ENCODE results near the gene TNP2.

The TNP2 gene

DNA sequence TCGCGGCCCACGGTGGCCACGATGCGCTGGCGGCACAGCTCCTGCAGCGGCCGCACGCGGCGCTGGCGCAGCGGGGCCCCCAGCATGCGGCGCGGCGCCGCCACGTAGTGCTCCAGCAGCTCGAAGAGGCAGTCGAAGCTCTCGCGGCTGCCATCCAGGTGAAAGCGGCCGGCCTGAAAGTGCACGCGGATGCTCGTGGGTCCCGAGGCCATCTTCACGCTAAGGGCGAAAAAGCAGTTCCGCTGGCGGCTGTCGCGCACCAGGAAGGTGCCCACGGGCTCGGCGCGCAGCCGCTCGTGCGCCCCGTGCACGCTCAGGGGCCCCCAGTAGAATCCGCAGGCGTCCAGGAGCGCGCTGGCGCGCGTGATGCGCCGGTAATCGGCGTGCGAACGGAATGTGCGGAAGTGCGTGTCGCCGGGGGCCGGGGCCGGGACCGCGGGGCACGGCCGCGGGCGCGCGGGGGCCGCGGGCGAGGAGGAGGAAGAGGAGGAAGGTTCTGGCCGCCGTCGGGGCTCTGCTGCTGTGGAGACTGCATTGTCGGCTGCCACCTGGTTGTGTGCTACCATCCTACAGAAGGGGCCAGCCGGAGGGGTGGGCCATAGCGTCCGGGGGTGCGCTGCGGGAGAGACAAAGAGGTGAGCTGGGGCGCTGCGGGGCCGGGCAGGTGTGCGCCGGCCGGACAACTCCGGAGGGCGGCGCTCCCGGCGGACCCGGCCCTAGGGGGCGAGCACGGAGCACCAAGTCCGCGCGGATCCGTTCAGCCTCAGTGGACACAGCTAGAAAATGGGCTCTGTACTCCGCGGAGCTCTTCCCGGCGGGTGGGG lies 14.0 kb downstream of the TNP2 start:
- DNase-seq: peak; percentile 65

DNA sequence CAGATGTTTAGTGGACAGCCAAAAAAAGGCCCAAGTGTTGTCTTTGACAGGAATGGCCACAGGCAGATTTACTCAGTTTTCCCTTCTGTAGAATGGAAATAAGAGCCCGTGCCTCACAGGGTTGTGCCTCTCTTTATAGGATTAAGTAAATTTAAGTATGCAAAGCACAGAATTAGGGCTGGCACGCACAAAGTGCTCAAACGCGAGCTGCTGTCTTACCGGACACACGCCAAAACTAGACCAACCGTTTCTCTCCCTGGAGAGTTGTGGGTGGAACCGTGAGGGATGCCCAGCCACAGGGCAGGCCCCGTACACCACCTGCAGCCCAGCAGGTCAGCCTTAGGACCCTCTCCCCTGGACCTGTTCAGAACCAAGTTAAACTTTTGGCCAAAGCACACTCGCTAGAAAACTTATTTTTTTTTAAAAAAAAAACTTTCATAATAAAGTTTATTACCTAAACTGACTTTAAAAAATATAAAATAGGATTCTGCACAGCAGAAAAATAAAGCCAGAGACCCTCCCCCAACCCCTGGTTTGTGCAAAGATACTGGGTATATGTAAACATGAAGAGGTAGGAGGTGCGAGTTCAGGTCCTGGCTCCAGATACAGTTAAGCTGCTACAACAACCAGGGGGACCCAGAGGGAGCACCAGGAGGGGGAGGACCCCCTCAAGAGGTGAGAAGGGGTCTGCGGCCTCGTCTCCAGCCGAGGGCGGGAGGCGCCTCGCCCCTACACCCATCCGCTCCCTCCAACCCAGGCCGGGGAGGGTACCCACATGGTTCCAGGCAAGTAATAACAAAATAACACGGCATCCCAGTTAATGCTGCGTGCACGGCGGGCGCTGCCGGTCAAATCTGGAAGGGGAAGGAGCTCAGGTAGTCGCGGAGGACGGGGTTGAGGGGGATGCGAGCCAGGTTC lies 14.9 kb downstream of the TNP2 start:
- no peak for DNase-seq

DNA sequence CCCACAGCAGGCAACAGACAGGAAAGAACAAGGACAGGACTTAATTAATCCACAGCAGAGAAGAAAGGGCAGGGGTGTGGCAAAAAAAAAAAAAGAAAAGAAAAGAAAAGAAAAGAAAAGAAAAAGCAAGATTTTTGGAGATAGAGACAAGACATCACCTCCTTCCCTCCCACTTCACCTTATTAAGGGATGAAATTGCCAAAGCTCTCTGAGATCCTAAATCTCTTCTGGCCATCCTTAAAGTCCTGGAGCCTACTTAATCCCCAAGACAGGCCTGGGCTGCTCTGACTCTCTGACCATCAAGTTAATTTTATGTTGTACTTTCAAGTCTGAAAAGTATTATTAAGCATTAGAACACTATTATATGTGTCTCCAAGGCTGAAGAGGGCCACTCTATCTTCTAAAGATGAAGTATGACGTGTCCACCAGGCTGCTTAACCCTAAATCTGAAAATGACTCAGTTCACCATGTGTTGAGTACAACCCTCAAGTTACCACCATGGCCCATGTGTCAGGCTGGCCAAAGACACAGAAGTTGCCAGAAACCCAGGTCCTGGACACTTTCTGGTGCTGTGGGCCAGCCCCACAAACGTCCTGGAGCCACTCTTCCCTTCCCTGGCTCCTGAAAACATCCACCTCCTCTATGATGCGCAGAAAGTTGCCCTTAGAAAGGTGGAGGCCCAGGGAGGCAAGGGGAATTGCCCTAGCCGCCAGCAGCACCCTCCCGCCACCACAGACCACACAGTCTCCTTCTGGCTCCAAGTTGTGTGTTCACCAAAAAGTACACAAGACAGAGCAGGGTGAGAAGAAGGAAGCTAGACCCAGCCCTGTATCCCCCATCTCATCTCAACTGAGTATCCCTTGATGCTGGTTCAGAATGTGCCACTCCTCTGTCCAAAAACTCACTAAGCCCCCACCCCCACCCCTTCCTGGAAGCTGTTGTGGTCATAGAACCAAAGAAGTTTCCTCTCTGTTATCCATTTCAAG lies 15.8 kb downstream of the TNP2 start:
- DNase-seq: peak; percentile 65

DNA sequence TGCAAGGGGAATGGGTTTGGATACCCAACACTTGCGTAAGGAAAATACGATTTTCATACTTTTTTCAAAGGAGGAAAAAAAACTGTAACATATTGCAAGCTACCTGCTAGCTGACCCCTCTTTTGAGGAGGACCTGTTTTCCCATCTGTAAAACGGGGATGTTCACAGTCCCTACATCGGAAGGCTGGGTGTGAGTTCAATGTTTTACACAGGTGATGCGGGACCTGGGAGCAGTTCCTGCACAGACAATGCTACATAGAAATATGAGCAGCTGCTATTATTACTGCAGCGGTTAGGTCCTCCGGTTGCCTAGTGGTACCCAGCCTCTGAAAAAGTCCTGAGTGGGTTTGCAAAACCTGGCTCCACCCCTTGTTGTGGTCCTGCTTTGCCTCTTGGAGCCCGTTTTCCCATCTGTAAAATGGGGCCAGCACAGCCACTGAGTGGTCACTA lies 16.6 kb downstream of the TNP2 start:
- DNase-seq: no peak

DNA sequence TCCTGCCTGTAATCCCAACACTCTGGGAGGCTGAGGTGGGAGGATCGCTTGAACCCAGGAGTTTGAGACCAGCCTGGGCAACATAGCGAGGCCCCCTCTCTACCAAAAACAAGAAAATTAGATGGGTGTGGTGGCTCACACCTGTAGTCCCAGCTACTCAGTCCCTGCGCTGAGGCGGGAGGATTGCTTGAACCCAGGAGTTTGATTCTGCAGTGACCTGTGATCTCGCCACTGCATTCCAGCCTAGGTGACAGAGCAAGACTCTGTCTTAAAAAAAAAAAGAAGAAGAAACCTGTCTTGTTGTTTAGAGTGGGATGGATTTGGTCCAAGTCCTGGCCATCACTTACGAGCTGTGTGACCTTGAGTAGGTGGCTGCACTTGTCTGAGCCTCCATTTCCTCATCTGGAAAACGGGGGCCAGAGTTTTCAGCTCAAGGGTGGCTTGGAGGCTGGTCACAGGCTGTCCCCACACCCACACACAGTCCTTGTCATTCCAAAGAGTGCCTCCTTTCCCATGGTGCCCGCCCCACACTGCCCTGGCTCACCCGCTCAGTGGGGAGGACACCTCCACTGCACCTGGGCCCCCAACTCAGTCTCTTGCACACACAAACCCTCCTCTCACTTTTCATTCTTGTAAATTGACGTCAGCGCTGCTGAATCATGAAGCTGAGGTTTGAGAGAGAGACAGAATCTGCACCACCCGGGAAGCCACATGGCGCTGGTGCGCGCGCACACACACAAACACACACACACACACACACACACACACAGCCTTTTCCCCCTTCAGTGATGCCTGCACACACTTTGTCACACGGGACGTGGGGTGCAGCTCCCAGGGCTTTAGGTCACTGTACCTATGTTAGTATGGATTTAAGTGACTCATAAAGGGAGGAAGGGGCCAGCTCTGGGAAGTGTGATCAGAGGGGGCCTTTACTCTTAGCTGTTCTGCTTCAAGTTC lies 17.3 kb downstream of the TNP2 start:
- DNase-seq: peak; percentile 80

DNA sequence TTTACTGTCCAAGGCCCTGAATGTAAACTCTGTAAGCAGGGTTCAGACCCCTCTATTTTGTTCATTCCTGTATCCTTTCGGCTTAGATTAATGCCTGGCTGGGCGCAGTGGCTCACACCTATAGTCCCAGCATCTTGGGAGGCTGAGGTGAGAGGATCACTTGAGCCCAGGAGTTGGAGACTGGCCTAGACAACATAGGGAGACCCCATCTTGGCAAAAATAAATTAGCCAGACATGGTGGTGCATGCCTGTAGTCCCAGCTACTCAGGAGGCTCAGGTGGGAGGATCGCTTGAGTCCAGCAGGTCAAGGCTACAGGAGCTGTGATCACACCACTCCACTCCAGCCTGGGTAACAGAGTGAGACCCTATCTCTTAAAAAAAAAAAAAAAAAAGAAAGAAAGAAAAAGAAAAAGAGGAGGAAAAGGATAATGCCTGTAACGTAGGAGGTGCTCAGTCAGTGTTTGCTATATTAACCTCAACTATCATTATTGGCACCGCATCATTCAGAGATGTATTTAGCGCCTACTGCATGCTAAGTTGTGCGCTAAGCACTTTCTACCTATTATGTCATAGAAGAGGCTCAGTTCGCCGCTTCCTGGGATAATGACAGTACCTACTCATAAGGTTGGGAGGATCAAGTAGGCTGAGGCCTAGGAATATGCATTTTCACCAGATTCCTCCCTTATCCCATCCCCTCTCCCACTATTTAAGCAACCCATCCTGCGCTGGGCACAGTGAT lies 18.2 kb downstream of the TNP2 start:
- DNase-seq: no peak

DNA sequence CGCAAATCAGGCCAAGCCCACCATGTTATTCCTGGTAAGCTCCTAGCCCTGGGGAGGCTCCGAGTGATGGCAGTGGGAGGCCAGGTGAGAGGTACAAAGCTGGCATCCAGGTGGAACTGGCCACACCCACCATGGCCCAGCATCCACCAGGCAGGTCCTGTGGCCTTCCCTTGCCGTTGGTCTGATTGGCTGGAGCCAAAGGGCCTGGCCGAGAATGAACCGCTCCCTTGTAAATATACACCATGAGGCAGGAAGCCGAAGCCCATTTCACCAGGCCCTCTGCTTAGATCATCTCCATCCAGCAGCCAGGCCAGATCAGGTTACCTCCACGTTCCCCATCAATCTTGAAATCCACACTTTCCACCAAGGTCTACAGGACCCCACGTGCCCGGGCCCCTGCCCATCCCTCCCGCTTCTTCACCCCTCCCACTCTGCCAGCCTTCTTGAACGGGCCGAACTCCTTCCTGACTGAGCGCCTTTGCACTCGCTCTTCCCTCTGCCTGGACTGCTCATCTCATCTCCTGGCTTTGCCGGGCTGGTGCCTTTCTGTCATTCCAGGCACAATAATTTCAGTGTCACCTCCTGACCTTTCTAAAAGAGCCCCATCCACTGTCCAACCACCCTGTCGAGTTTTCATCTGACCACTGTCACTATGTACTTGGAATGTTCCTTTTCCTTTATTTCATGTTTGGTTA lies 18.9 kb downstream of the TNP2 start:
- no peak for DNase-seq

DNA sequence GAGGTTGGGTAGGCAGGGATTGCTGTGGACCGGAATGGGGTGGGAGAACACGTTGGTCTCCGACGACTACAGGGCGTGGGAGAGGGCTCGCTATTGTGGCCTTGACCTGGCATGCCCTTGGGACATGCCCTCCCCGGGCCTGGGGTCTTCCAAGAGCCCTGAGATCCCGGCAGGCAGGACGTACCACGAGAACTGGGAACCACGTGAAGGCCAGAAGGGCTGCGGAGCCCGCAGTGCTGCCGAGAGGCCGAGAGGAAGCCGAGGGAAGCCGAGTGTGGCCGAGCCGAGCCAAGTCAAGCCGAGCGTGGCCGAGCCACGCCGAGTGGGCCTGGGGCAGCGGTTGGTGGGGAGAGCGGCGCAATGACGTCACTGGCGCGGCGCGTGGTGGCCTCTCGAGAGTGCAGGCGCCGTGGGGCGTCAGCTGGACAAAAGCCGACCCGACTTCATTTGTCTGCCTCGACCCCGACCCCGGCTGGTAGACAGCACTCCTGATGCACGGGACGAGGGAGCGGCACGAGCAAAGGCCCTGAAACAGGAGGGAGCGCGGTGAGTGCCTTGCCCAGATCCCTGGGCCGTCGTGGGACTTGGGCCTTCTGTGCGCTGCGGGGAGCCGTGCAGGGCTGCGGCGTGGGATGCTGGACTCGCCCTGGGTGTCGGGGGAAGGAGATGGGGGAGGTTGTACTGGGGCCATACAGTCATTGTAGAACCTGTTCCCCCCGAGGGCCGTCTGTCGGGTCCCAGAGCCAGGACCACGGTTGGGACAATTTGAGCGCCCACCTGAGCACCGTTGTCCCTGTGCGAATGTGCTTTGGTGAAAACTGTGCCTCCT lies 19.7 kb downstream of the TNP2 start:
- DNase-seq: no peak

DNA sequence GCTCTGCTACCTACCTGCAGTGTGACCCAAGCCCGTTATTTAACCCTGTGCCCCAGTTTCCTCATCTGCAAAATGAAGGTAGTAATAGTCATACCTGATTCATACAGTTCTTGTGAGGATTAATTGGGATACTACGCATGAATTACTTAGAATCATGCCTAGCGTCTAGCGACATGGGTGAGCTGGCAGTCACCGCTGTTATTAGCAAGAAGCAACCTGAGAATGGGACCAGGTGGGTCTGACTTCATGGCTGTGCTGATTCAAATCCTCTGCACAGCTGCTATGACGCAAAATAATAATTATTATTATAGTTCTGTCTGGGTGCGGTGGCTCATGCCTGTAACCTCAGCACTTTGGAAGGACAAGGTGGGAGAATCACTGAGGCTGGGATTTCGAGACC lies 21.0 kb downstream of the TNP2 start:
- DNase-seq: no peak

DNA sequence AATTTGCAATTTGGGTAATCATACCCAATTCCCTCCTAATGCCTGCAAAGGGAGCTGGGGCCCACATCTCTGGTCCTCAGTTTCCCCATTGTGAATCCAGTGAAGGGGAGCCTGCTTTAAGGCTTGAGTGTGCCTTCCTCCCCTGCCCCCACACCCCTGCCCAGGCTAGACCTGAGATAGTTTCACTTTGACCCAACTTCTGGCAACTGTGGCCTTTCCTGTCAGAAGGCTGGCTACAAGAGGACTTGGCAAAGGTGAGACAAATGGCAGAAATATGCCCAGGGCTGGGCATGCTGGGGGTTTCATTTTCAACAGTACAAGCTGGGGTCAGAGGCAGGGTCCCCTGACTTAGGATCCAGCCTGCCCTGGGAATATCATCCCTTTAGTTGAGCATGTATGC lies 23.1 kb downstream of the TNP2 start:
- DNase-seq: no peak

DNA sequence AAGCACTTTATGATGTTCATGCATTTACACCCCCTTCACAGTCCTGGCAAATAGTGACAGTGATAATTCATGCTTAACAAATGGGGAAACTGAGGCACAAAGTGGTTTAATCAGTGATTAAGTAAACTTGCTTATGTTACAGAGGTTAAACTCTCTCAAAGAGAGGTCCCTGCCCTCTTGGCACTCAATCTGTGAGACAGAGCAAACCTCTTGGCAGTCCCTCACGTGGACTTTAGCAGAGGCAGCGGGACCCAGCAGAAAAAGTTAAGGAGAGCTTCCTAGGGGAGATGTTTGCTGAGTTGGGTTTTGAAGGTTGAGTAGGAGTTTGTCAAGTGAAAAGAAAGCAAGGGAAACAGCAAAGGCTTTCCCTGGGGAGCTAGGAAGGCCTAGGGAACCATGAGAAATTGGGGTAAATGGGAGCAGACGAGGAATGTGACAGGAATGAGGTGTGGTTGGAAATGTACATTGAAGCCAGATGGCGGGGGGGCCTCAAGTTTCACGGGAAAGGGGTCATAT lies 23.8 kb downstream of the TNP2 start:
- DNase-seq: no peak

DNA sequence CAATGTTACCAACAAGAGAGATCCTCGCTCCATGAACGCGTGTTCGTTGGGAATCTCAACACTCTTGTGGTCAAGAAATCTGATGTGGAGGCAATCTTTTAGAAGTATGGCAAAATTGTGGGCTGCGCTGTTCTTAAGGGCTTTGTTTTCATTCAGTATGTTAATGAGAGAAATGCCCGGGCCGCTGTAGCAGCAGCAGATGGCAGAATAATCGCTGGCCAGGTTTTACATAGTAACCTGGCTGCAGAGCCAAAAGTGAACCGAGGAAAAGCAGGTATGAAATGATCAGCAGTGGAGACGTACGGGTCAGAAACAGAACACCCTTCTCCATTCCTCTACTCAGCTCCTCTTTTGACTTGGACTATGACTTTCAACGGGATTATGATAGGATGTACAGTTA lies 26.5 kb downstream of the TNP2 start:
- no peak for DNase-seq

DNA sequence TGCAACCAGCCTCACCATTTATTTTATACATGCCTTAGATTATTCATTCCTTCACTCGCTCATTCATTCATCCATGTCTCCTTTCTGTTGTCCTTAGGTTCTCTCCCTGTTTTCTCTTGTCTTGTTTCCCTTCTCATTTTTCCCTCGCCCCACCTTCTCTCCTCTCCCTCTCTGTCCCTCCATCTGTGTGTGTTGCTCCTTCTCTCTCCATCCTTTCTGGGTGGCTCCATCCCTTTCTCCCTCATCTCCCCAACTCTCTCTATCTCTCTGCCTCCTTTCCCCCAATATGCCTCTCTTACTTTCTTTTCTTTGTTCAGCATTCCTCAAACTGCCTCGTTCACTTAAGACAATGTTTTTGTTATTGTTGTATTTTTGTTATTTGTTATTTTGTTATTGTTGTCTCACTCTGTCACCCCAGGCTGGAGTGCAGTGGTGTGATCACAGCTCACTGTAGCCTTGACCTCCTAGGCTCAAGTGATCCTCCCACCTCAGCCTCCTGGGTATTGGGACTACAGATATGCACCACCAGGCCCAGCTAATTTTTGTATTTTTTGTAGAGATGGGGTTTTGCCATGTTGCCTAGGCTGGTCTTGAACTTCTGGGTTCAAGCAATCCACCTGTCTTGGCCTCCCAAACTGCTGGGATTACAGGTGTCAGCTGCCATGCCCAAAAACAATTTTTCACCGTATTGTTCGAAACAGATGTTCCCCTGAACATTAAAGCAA lies 27.5 kb downstream of the TNP2 start:
- no peak for DNase-seq

DNA sequence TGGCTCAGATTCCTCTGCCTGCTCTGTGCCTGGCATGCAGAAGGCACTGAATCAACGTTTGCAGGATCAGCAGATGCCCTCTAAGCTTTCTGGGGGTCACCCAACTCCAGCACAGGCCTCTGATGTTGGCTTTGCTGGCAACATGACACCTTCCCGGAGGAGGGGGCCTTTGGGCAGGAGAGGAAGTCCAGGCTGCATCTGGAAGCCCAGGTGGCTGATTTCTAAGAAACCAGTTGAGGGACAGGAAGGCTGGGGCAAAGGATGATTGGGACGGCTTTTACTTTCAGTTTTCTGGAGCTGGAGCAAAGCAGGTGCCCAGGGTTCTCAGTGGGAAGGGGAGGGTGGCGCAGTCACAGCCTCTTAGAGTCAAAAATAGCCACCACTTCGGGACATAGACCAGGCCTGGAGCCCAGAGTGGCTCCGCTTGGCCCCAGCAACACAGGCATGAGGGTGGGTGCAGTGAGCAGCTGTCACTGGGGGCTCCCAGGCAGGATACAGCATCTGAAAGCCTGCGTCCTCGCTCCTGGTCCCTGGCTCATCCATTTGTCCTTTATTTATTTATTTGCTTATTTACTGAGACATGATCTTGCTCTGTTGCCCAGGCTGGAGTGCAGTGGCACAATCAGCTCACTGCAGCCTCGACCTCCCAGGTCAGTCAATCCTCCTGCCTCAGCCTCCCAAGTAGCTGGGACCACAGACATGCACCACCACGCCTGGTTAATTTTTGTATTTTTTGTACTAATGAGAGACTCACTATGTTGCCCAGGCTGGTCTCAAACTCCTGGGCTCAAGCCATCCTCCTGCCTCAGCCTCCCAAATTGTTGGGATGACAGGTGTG lies 28.3 kb downstream of the TNP2 start:
- DNase-seq: no peak

DNA sequence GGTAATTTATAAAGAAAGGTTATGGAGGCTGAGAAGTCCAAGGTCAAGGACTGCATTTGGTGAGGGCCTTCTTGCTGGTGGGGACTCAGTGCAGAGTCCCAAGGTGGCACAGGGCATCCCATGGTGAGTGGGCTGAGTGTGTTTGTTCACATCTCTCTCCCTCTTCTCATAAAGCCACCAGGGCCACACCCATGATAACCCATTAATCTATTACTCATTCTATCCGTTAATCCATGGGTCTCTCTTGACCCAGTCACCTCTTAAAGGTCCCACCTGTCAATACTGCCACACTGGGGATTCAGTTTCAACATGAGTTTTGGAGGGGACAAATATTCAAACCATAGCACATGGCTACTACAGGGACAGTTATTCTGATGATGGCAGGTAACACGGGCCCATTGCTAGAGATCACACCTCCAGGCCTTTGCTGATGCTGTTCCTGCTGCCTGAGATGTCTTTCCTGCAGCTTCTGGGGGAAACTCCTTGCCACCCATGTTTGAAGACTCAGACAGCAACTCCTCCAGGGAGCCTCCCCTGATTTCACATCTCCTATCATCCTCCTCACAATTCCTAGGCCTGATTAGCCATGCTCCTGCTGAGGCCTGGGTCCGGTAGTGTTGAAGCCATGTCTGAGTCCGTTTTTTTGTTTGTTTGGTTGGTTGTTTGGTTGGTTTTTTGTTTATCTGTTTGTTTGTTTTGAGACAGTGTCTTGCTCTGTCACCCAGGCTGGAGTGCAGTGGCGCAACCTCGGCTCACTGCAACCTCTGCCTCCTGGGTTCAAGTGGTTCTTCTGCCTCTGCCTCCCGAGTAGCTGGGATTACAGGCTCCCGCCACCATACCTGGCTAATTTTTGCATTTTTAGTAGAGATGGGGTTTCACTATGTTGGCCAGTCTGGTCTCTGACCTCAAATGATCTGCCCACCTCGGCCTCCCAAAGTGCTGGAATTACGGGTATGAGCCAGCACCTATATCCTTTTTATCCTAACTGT lies 29.2 kb downstream of the TNP2 start:
- no peak for DNase-seq

All from CD4-positive, alpha-beta T cell treated with Interleukin-12 subunit alpha and Interleukin-12 subunit beta, for 1 hour (primary cell).